IPS-18a (cell line): ENCODE data around the gene GRID1.

Experiments
- H3K27ac ChIP-seq: one replicate; pipeline ENCODE4 v1.5.1; 2013; ENCODE audit warnings: low read length
- H3K27me3 ChIP-seq: one replicate; pipeline ENCODE4 v1.6.1; 2013; ENCODE audit warnings: mild to moderate bottlenecking, low read length; ENCODE audit not compliant: control insufficient read depth, insufficient read depth
- H3K36me3 ChIP-seq: one replicate; pipeline ENCODE4 v1.6.1; 2013; ENCODE audit warnings: low read depth, low read length; ENCODE audit not compliant: control insufficient read depth
- H3K4me1 ChIP-seq: one replicate; pipeline ENCODE4 v1.6.1; 2013; ENCODE audit warnings: low read depth, low read length; ENCODE audit not compliant: control insufficient read depth
- H3K4me3 ChIP-seq: one replicate; pipeline ENCODE4 v1.5.1; 2013; ENCODE audit warnings: low read length
- H3K9ac ChIP-seq: one replicate; pipeline ENCODE4 v1.6.1; 2013; ENCODE audit warnings: mild to moderate bottlenecking, low read length, moderate library complexity
- H3K9me3 ChIP-seq: one replicate; pipeline ENCODE4 v1.6.1; 2013; ENCODE audit warnings: low read depth, low read length; ENCODE audit not compliant: control insufficient read depth

GRID1 gene

DNA sequence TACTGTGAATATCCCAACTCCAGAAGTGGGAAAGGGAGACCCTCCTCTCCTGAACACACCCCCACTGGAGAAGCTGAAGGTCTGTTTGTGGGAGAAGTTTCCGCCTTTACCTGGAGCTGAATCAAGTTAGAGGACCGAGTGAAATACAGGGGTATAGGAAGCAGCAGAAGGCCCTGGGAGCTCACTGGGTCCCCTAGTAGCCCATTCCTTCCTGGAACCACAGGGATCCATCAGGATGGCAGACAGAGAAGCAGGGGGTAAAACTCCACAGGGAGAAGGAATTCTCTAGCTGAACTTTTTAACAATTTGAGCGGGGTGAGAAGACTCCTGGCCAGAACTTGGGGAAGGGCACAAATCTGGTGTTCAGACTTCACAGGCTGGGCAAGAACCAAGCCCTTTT is 275.8 kb downstream of the GRID1 start:
- Histone ChIP-seq H3K27ac (no peak overlapping the region), H3K9ac (no peak overlapping the region), H3K4me1 (peaks cover 3% of the 10 kb centered on the region), H3K9me3 (no peaks in the 10 kb centered on the region), H3K36me3 (no peaks in the 10 kb centered on the region), H3K4me3 (no peak overlapping the region), H3K27me3 (no peaks in the 10 kb centered on the region)

- Histone ChIP-seq H3K27me3 (no peaks in the 10 kb centered on the region), H3K4me3 (no peak overlapping the region), H3K36me3 (no peaks in the 10 kb centered on the region), H3K9ac (no peak overlapping the region), H3K27ac (no peak overlapping the region), H3K4me1 (peaks cover 3% of the 10 kb centered on the region), H3K9me3 (no peaks in the 10 kb centered on the region)
Measured at GRCh38 chr10:86087716-86088115, 278.9 kb downstream of the GRID1 start.

- H3K9ac ChIP-seq: no peak overlapping the region
- H3K27me3 ChIP-seq: no peaks in the 10 kb centered on the region
- no peak overlapping the region for H3K27ac ChIP-seq
- H3K9me3 ChIP-seq: no peaks in the 10 kb centered on the region
- no peak overlapping the region for H3K4me3 ChIP-seq
- no peaks in the 10 kb centered on the region for H3K36me3 ChIP-seq
- peaks cover 3% of the 10 kb centered on the region for H3K4me1 ChIP-seq
Measured at GRCh38 chr10:86086418-86086817, 280.2 kb downstream of the GRID1 start.

DNA sequence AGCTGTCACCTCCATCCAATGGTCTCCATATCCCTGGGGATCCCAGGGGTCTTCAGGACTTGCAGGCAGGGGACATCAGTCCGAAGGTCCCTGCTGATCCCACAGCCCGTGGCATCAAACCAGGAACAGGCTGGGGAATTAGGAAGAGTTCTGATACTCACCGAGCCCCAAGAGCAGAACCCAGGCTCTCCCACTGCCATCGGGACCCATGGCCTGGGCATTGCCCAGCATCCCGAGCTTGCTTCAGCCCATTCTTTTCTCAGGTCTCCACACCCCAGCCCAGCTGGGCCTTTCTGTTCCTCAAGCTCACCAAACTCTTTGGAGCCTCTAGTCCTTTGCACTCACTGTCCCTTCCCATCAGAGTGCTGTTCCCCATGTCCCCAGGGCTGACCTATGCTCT is 280.9 kb downstream of the GRID1 start:
- H3K9me3 ChIP-seq: no peaks in the 10 kb centered on the region
- no peaks in the 10 kb centered on the region for H3K4me1 ChIP-seq
- H3K27me3 ChIP-seq: no peaks in the 10 kb centered on the region
- no peak overlapping the region for H3K4me3 ChIP-seq
- H3K36me3 ChIP-seq: no peaks in the 10 kb centered on the region
- H3K9ac ChIP-seq: no peak overlapping the region
- no peak overlapping the region for H3K27ac ChIP-seq

- H3K27ac ChIP-seq: no peak overlapping the region
- no peak overlapping the region for H3K9ac ChIP-seq
- no peaks in the 10 kb centered on the region for H3K27me3 ChIP-seq
- no peak overlapping the region for H3K4me3 ChIP-seq
- no peaks in the 10 kb centered on the region for H3K4me1 ChIP-seq
- H3K9me3 ChIP-seq: no peaks in the 10 kb centered on the region
- H3K36me3 ChIP-seq: no peaks in the 10 kb centered on the region
Measured at GRCh38 chr10:86085136-86085535, 281.5 kb downstream of the GRID1 start.

- Histone ChIP-seq H3K4me1 (no peaks in the 10 kb centered on the region), H3K36me3 (no peaks in the 10 kb centered on the region), H3K9ac (no peak overlapping the region), H3K9me3 (no peaks in the 10 kb centered on the region), H3K27me3 (no peaks in the 10 kb centered on the region), H3K27ac (no peak overlapping the region), H3K4me3 (no peak overlapping the region)
Measured at GRCh38 chr10:86084585-86084984, 282.0 kb downstream of the GRID1 start.

DNA sequence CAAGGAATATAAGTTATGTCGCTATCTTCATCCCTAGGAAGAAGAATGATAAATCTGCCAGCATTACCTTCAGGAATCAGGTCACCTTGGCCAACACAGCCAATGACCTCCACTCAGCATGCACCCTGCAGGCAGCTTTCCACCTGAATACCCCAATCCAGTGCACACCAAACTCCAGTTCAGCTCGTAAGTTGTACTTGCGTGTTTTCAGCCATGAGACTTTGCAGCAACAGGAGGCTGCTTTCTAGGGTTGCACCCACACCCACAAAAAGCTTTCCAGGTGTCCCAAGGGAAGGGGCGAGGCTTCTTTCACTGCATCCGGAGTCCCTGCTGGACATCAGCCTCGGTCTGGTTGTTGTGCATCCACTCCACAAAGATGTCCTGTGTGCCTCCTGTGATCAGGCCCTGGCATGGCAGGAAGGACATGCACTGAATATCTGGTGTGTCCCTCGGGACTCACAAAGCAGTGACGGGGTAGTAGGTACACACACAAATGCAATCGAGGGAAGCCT is 282.9 kb downstream of the GRID1 start:
- H3K27me3 ChIP-seq: no peaks in the 10 kb centered on the region
- H3K9ac ChIP-seq: no peak overlapping the region
- no peaks in the 10 kb centered on the region for H3K9me3 ChIP-seq
- H3K36me3 ChIP-seq: no peaks in the 10 kb centered on the region
- H3K4me1 ChIP-seq: no peaks in the 10 kb centered on the region
- no peak overlapping the region for H3K27ac ChIP-seq
- H3K4me3 ChIP-seq: no peak overlapping the region

GRCh38 chr10:86083206-86083605 is 283.4 kb downstream of the GRID1 start:
- Histone ChIP-seq H3K27ac (no peak overlapping the region), H3K4me3 (no peak overlapping the region), H3K4me1 (no peaks in the 10 kb centered on the region), H3K9ac (no peak overlapping the region), H3K36me3 (no peaks in the 10 kb centered on the region), H3K27me3 (no peaks in the 10 kb centered on the region), H3K9me3 (no peaks in the 10 kb centered on the region)

DNA sequence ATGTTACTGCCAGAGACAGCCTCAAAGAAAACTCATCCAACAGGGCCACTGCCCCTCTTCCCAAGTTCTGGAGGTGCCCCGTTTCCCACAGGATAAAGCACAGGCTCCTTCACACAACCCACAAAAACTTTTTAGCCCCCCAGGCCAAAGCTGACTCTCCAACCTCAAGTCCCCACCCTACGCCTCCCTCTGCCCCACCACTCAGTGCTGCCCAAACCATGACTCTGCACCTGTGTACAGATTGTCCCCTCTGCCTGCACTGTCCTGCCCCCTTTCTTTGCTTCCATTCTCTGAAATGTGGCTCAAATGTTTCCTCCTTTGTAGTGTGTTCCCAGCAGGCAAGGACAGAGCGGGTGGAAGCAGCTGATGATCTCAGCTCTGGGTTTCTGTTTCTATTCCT is 284.0 kb downstream of the GRID1 start:
- Histone ChIP-seq H3K4me3 (no peak overlapping the region), H3K27me3 (no peaks in the 10 kb centered on the region), H3K9ac (no peak overlapping the region), H3K9me3 (no peaks in the 10 kb centered on the region), H3K36me3 (no peaks in the 10 kb centered on the region), H3K4me1 (no peaks in the 10 kb centered on the region), H3K27ac (no peak overlapping the region)

GRCh38 chr10:86079088-86079487 is 287.5 kb downstream of the GRID1 start:
- H3K27me3 ChIP-seq: no peaks in the 10 kb centered on the region
- H3K27ac ChIP-seq: no peak overlapping the region
- no peaks in the 10 kb centered on the region for H3K36me3 ChIP-seq
- no peaks in the 10 kb centered on the region for H3K9me3 ChIP-seq
- H3K4me3 ChIP-seq: no peak overlapping the region
- no peak overlapping the region for H3K9ac ChIP-seq
- no peaks in the 10 kb centered on the region for H3K4me1 ChIP-seq

- no peaks in the 10 kb centered on the region for H3K4me1 ChIP-seq
- H3K4me3 ChIP-seq: no peak overlapping the region
- H3K9me3 ChIP-seq: no peaks in the 10 kb centered on the region
- no peaks in the 10 kb centered on the region for H3K27me3 ChIP-seq
- no peak overlapping the region for H3K9ac ChIP-seq
- H3K36me3 ChIP-seq: no peaks in the 10 kb centered on the region
- H3K27ac ChIP-seq: no peak overlapping the region
Measured at GRCh38 chr10:86078639-86079035, 288.0 kb downstream of the GRID1 start.

DNA sequence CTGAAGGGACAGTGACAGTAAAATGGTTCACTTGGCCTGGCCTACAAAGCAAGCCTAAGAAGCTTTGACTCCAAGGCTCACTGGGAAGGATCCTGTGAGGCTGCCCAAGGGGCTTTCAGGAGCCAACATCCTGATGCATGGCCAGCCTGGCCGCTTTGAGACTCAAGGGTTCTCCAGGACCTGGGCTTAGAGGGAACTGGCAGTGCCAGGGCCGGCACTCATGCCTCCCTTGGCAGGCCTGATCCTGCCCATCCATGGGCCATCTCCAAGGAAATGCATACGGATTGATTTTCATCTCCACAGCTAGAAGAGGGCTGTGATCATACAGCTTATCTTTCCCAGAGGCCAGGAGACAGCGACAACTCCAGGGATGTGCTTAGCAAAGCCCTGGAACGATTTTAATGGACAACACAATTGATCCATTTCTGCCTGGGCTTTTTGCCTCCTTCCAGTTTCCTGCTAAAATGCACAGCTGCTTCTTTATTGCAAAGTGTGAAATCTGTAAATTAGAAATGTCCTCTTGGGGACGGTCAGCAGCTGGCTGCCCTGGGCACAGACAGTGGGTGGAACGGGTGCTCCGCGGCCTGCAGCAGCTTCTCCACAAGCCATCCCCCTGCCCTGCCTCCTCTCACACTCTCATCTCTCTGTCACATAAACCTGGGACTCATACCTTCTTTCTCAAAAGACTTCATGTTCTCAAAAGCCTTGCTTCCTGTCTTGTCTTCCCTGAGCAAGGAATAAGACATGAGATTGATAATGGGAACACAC is 288.5 kb downstream of the GRID1 start:
- Histone ChIP-seq H3K4me1 (no peaks in the 10 kb centered on the region), H3K27me3 (no peaks in the 10 kb centered on the region), H3K36me3 (no peaks in the 10 kb centered on the region), H3K4me3 (no peak overlapping the region), H3K27ac (no peak overlapping the region), H3K9ac (no peak overlapping the region), H3K9me3 (no peaks in the 10 kb centered on the region)
